GM12878 (cell line): ENCODE data around the gene CAMK2G. TPM values are rescaled to one million over a fixed set of nuclear protein-coding genes. Genes with fewer than 3 reads are reported as not detected.

Experiments
- ATAC-seq: fragments of 200-7000 bp; cut with Tn5 transposase; 3 replicates; pipeline ENCODE4 v1.9.1; 2020; ENCODE audit warnings: mild to moderate bottlenecking, moderate library complexity
- BruUV-seq: library from RNA; stranded (reverse); fragments of 400-500 nt; replicated peaks from 2 replicates; lab custom pipeline; 2021; lab: Mats Ljungman, UMichigan
- CTCF ChIA-PET: fragments of 300-600 bp; sonication (Branson Sonifier 250); formaldehyde crosslinking; extraction: SDS; loops from one replicate; lab custom pipeline; 2021; ENCODE audit warnings: inconsistent platforms; lab: Yijun Ruan, JAX
- POLR2A ChIA-PET: fragments of 350-600 bp; formaldehyde crosslinking; extraction: SDS; loops from one replicate; lab custom pipeline; 2021; ENCODE audit warnings: inconsistent platforms; lab: Charles Lee
- RAD21 ChIA-PET: fragments of 300-600 bp; sonication (Branson Sonifier 250); formaldehyde crosslinking; loops from one replicate; lab custom pipeline; 2023; ENCODE audit warnings: antibody characterized with exemption; ENCODE audit not compliant: unreplicated experiment; lab: Charles Lee
- SMC1A ChIA-PET: fragments of 300-600 bp; sonication (Branson Sonifier 250); formaldehyde crosslinking; loops from one replicate; lab custom pipeline; 2023; ENCODE audit not compliant: unreplicated experiment, uncharacterized antibody; lab: Charles Lee
- DNase-seq: peaks from one replicate; pipeline ENCODE4 v3.0.0-alpha.2; 2011; ENCODE audit warnings: low read depth, low spot score
- FAIRE-seq: peaks from 3 replicates; lab custom pipeline; 2011; peaks lifted over from hg19 to GRCh38; lab: Jason Lieb, UNC
- H2AFZ ChIP-seq: 2 replicates; pipeline ENCODE4 v1.6.0; 2011; ENCODE audit warnings: low read depth, low read length, control low read depth; ENCODE audit not compliant: control insufficient read depth
- H3K27ac ChIP-seq: 2 replicates; pipeline ENCODE4 v1.5.1; 2011; ENCODE audit warnings: control low read depth; ENCODE audit not compliant: control insufficient read depth, insufficient read depth
- H3K27me3 ChIP-seq, 2 experiments: replicated peaks in 1 of 2; 2 replicates each; pipeline versions ENCODE4 v1.6.0 to v1.6.1; 2011; ENCODE audit warnings: low read length in 1 of 2; ENCODE audit not compliant: control insufficient read depth in 2 of 2, insufficient read depth in 2 of 2
- H3K36me3 ChIP-seq, 2 experiments: 2 replicates each; pipeline ENCODE4 v1.5.1; 2011; ENCODE audit warnings: low read length in 1 of 2; ENCODE audit not compliant: control insufficient read depth in 2 of 2, insufficient read depth in 2 of 2
- H3K4me1 ChIP-seq: 2 replicates; pipeline ENCODE4 v1.6.1; 2011; ENCODE audit warnings: mild to moderate bottlenecking, low read length, moderate library complexity, mixed read lengths; ENCODE audit not compliant: control insufficient read depth, insufficient read depth
- H3K4me2 ChIP-seq: 2 replicates; pipeline ENCODE4 v1.6.0; 2011; ENCODE audit warnings: control low read depth; ENCODE audit not compliant: control insufficient read depth, insufficient read depth
- H3K4me3 ChIP-seq: fragments of 200-600 bp; sonication (generic); 2 replicates; pipeline ENCODE4 v1.5.1; 2016
- H3K79me2 ChIP-seq: 2 replicates; pipeline ENCODE4 v1.6.0; 2011; ENCODE audit warnings: low read length; ENCODE audit not compliant: control insufficient read depth, insufficient read depth
- H3K9ac ChIP-seq: 2 replicates; pipeline ENCODE4 v1.8.0; 2011; ENCODE audit warnings: low read length, control low read depth, mixed read lengths; ENCODE audit not compliant: control insufficient read depth, insufficient read depth
- H3K9me3 ChIP-seq: replicated peaks from 3 replicates; pipeline ENCODE4 v1.5.1; 2011; ENCODE audit warnings: mild to moderate bottlenecking, low read length; ENCODE audit not compliant: control insufficient read depth, insufficient read depth
- H4K20me1 ChIP-seq: 2 replicates; pipeline ENCODE4 v1.6.0; 2011; ENCODE audit not compliant: control insufficient read depth, insufficient read depth
- BMI1 ChIP-seq: fragments of 450-650 bp; IDR thresholded peaks from 2 replicates; pipeline ENCODE4 v1.6.1; 2016; ENCODE audit warnings: mild to moderate bottlenecking, moderate library complexity, borderline replicate concordance
- EED ChIP-seq: sonication (generic); IDR thresholded peaks from 2 replicates; pipeline ENCODE4 v1.6.1; 2016; ENCODE audit warnings: antibody characterized with exemption, low read depth
- ELK1 ChIP-seq: IDR thresholded peaks from 2 replicates; pipeline ENCODE4 v1.6.1; 2012; ENCODE audit warnings: low read depth, low read length, improper control_type of control experiment
- EZH2 ChIP-seq: IDR thresholded peaks from 2 replicates; pipeline ENCODE4 v1.6.1; 2012; ENCODE audit warnings: low read depth, mild to moderate bottlenecking, control low read depth, inconsistent platforms, low read length, borderline replicate concordance; ENCODE audit not compliant: control insufficient read depth
- FOXM1 ChIP-seq: IDR thresholded peaks from 2 replicates; pipeline ENCODE4 v1.6.1; 2012; ENCODE audit warnings: low read depth, mild to moderate bottlenecking, inconsistent platforms, low read length, moderate library complexity
- JUNB ChIP-seq: IDR thresholded peaks from 2 replicates; pipeline ENCODE4 v1.6.1; 2016; ENCODE audit warnings: antibody characterized with exemption, mild to moderate bottlenecking
- JUND ChIP-seq: IDR thresholded peaks from 2 replicates; pipeline ENCODE4 v1.6.1; 2012; ENCODE audit warnings: low read depth, mild to moderate bottlenecking, low read length, improper control_type of control experiment, moderate library complexity
- MAX ChIP-seq: IDR thresholded peaks from 2 replicates; pipeline ENCODE4 v1.6.1; 2012; ENCODE audit warnings: low read depth, low read length, improper control_type of control experiment
- NR2C2 ChIP-seq: IDR thresholded peaks from 2 replicates; pipeline ENCODE4 v1.6.1; 2011; ENCODE audit warnings: borderline replicate concordance, low read depth; ENCODE audit not compliant: control insufficient read depth, insufficient read length
- RFX5 ChIP-seq: IDR thresholded peaks from 2 replicates; pipeline ENCODE4 v1.6.1; 2011; ENCODE audit warnings: low read depth, low read length, improper control_type of control experiment
- USF1 ChIP-seq: IDR thresholded peaks from 2 replicates; pipeline ENCODE4 v1.6.1; 2011; ENCODE audit warnings: borderline replicate concordance, low read depth, mild to moderate bottlenecking, moderate library complexity, mixed read lengths, low read length; ENCODE audit not compliant: insufficient read depth; ENCODE audit errors: extremely low read length
- ZNF384 ChIP-seq: IDR thresholded peaks from 2 replicates; pipeline ENCODE4 v1.6.1; 2012; ENCODE audit warnings: low read depth, mild to moderate bottlenecking, low read length, improper control_type of control experiment, borderline replicate concordance
- WGBS: methylation state at CpG from one replicate; pipeline ENCODE4 v1.1.6; 2016; ENCODE audit warnings: low lambda C conversion rate; ENCODE audit not compliant: insufficient replicate concordance, insufficient coverage; ENCODE audit errors: missing lambda C conversion rate; 5-methylcytosine and 5-hydroxymethylcytosine counted together
- in situ Hi-C: fragments of 300-500 bp; cut with MboI; formaldehyde crosslinking; loops from 9 replicates; pipeline ENCODE4 v1.14.3; 2018; ENCODE audit warnings: mixed read lengths
- intact Hi-C: fragments of 100-400 bp; cut with micrococcal nuclease; formaldehyde crosslinking; loops from one replicate; pipeline ENCODE4 v1.14.2; 2022; ENCODE audit not compliant: unreplicated experiment
- polyA plus RNA-seq, 11 experiments: library from polyadenylated mRNA; depleted of rRNA in 4 of 11; unstranded in 6 of 11; stranded (reverse) in 5 of 11; fragments of >200 nt; fragmentation: Nextera tagmentation in 4 of 11; fragmentation: Illumina TruSeq in 1 of 11; extraction: Ambion mirVana in 4 of 11; extraction: Trizol in 1 of 11; gene quantifications; 1 replicate in 1 of 11; 2 replicates in 10 of 11; pipeline versions ENCODE4 v1.2.1 to v1.2.3, GENCODE V29; 2011 to 2016; ENCODE audit warnings: inconsistent platforms in 2 of 11, missing spikeins in 2 of 11, low read depth in 1 of 11
- total RNA-seq, 4 experiments: library from RNA; depleted of rRNA in 3 of 4; stranded (reverse); fragments of >200 nt in 3 of 4; fragmentation: Illumina TruSeq in 1 of 4; extraction: Trizol in 1 of 4; gene quantifications; 2 replicates each; pipeline versions ENCODE4 v1.2.1 to v1.2.3, GENCODE V29; 2013 to 2021

Gene CAMK2G
- total and polyA plus RNA-seq, 10 of the 15 experiments (the other 5 are each of a cell fraction or from before 2014, with no cell fraction given) = 5.5 to 24.3 (median 16.9) TPM

- POLR2A ChIA-PET = interaction anchor here (0.7 kb wide), 1 partner anchor 108 kb away, joined by 3 read pairs; no protein-coding TSS in a partner anchor
- no peak overlapping the region for H3K4me2 ChIP-seq
- H3K4me3 ChIP-seq = no peak overlapping the region
- H2AFZ ChIP-seq = no peak overlapping the region
- TF ChIP-seq RFX5 (no peak), NR2C2 (no peak), EED (no peak), FOXM1 (no peak)
- RAD21 ChIA-PET = interaction anchor here (1.0 to 1.4 kb wide), 2 partner anchors 22 to 209 kb away, joined by 4 to 6 read pairs; no protein-coding TSS in a partner anchor
- ATAC-seq = no peak
- H3K4me1 ChIP-seq = peaks cover 18% of the 10 kb centered on the region
- SMC1A ChIA-PET = interaction anchor here (0.6 to 1.9 kb wide), 2 partner anchors 22 to 61 kb away, joined by 3 to 4 read pairs; no protein-coding TSS in a partner anchor
- H3K36me3 ChIP-seq = peaks cover 0 to 2% of the 10 kb centered on the region in 2 experiments; a peak in 2 of 4 replicates
- 96% methylated on average over 8 of the region's 8 CpGs for WGBS
- no peaks in the 10 kb centered on the region for H3K9me3 ChIP-seq
- DNase-seq = no peak
- in situ Hi-C loops = no loop called here
- peaks cover 6% of the 10 kb centered on the region for H3K79me2 ChIP-seq
- BruUV-seq = no TSS peak
- H3K9ac ChIP-seq = no peak overlapping the region
- intact Hi-C loops = no loop called here
- H3K27me3 ChIP-seq = no peaks in the 10 kb centered on the region
- CTCF ChIA-PET = interaction anchor here (0.6 to 1.9 kb wide), 5 partner anchors 19 to 88 kb away, joined by 3 to 7 read pairs (median 4); no protein-coding TSS in a partner anchor
- H4K20me1 ChIP-seq = no peaks in the 10 kb centered on the region
- no peak overlapping the region for H3K27ac ChIP-seq
- FAIRE-seq = no peak
Measured at GRCh38 chr10:73871295-73872189, 2.8 kb downstream of the CAMK2G start.

GRCh38 chr10:73868655-73869195 is 5.6 kb downstream of the CAMK2G start:
- H3K79me2 ChIP-seq = peaks cover 9% of the 10 kb centered on the region
- no peak for FAIRE-seq

More at GRCh38 chr10:73868655-73869195, 5.6 kb downstream of the CAMK2G start:
- TF ChIP-seq BMI1 (no peak), EZH2 (no peak), MAX (no peak), ZNF384 (no peak), NR2C2 (no peak), USF1 (no peak), ELK1 (no peak), JUNB (no peak), JUND (no peak)
- TF ChIP-seq, all 136 proteins: peak for 0
- POLR2A ChIA-PET = no interaction called here
- Histone ChIP-seq H3K27me3 (no peaks in the 10 kb centered on the region), H3K4me3 (no peak overlapping the region), H4K20me1 (no peaks in the 10 kb centered on the region), H3K4me2 (no peak overlapping the region), H3K9me3 (no peaks in the 10 kb centered on the region), H2AFZ (no peak overlapping the region), H3K27ac (no peak overlapping the region), H3K36me3 (peaks cover 0 to 2% of the 10 kb centered on the region in 2 experiments; a peak in 3 of 4 replicates), H3K9ac (no peak overlapping the region), H3K4me1 (peaks cover 30% of the 10 kb centered on the region)
- SMC1A ChIA-PET = interaction anchor here (0.9 kb wide), 1 partner anchor 64 kb away, joined by 3 read pairs; no protein-coding TSS in a partner anchor
- RAD21 ChIA-PET = interaction anchor here (1.0 to 1.5 kb wide), 2 partner anchors 11 to 19 kb away, joined by 4 to 6 read pairs; no protein-coding TSS in a partner anchor
- intact Hi-C loops = no loop called here
- WGBS = 92% methylated on average over 4 of the region's 5 CpGs
- in situ Hi-C loops = no loop called here
- no peak for DNase-seq
- CTCF ChIA-PET = interaction anchor here (0.6 to 3.0 kb wide), 5 partner anchors 10 to 72 kb away, joined by 3 to 10 read pairs (median 7); no protein-coding TSS in a partner anchor
- ATAC-seq = no peak
- no TSS peak for BruUV-seq
